Activated naive CD8-positive, alpha-beta T cell treated with anti-CD3 and anti-CD28 coated beads, Interleukin-2, amount 50 U/mL, for 16 hours (primary cell): Measurements from ENCODE around the gene TRIM49D1.
"Not testable (repeated sequence)": the region's sequence is repeated elsewhere in the genome, so short reads cannot be mapped to it uniquely, and the experiment has no call there.

Source experiments
- DNase-seq: peaks from one replicate; pipeline ENCODE4 v3.0.0-alpha.2; 2020; ENCODE audit warnings: low read depth, low spot score

TRIM49D1 gene

DNA sequence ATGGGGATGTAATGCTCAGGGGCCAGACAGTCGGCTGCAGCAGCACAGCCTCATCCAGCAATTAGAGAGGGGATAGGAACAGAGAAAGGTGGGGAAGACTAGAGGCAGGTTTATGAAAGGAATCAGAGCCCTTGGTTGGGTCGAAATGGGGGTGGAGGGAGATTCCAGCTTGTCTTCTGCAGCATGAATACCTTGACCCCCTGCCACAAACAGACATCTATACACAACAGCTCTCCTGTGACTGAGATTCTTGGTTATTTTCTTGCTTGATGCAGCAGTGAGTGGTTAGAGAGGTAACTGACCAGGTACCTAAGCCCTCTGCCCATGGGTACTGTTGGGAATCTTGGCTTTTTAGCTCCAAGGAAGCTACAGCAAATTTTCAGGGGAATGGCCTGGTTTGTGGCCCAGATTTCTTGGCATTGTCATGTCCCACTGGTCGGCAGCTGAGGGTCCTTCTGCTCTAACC, at the start of gene TRIM49D1:
TSS of gene TRIM49D1 (minus strand) at position 51 of the 466 bp plus-strand sequence. CDS start 4,535 bp downstream, outside the sequence.
- DNase-seq, result no peak

DNA sequence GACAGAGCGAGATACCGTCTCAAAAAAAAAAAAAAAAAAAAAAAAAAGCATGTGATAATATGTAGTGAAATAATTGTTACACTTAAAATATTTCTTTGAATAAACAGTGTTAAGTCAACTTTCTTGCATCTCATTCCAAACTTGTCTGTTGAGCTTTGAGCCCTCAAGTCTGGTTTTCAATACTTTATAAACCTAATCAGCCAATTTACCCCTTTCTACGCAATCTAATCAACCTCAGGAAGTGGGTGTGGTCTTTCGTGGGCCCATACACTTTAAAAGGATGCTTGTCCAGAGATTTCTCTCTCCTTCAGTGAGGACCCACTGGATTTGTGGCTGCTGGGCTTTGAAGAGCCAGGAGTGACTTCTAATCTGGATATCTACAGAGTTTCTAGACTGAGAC, 43.7 kb upstream of the TRIM49D1 start, which contains the start of gene TRIM64:
TSS of gene TRIM64 (plus strand) at position 301 of the 400 bp plus-strand sequence. CDS start 2,467 bp downstream, outside the sequence.
- not testable (repeated sequence) for DNase-seq

DNA sequence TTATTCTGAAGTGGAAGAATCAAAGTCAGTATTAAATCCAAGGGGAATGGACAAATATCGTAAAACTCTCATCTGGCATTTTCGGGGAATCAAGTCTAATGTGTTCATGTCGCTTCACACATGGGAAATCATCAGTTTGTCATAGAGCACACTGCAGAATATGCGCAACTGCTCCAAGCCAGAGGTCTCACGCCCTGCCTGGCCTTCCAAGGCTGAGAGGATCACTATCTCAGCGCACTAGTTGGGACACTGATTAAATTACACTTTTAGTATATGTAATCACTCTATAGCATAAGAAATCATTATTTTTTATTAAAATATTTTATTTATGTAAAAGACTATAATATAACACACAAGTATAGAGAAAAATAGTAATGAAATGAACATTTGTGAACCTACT, 38.8 kb upstream of the TRIM49D1 start:
- not testable (repeated sequence) for DNase-seq

DNA sequence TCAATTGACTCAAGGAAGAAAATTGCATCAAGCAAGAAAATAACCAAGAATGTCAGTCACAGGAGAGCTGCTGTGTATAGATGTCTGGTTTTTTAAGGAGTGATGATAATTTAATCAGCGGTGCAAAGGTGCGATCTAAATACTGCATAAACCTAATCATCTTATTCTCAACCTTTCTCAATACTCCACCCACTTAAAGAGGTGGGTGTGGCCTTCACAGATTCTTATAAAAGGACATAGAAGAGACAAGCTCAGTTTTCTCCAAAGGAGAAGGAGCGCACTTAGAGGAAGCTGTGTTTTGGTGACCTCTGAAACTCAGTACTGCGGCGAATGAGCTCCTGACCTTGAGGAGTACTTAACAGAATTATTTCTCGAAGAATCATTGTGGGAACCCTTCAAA, 1.7 kb upstream of the TRIM49D1 start, which contains the start of gene TRIM49D2:
TSS of gene TRIM49D2 (plus strand) at position 301 of the 400 bp plus-strand sequence. CDS start 2,698 bp downstream, outside the sequence.
- DNase-seq, result not testable (repeated sequence)

DNA sequence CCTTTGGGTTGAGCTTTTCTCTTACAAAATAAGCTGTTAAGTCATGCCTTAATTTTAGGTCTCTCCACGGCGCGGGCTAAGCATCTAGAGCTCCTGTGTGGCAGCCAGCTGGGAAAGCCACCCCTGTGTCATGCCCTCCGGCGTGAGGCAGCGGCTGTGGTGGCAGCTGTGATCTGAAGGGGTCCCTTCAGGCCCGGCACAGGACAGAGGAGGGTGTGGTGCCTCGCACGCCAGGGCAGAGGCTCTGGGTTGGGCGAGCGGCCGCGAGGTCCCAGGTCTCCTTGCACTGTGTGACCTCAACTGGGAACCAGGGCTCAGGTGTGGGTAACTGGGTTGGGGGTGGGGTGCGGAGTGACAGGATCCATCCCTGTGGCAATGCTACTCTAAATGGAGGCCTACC, 21.2 kb downstream of the TRIM49D1 start:
- DNase-seq, result not testable (repeated sequence)

DNA sequence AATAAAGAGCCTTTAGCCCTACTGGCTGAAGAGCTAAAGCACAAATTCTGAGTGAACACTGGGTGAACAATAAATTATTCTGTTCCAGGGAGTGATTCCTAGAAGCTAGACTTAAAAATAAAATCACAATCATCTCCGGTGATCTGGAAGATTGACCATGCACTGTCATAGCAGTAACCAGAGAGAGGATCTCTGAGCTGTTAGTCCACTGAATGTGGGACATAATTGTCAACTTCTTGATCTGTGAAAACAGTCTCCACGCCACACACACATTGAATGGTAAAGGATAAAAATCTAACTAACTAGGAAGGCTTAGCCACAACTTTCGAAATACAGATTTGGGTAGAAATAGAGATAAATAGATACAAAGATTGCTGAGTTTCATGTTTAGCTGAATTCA, 28.8 kb downstream of the TRIM49D1 start:
- not testable (repeated sequence) for DNase-seq

- not testable (repeated sequence) for DNase-seq
Measured at GRCh38 chr11:89877511-89877910, 44.5 kb downstream of the TRIM49D1 start.

DNA sequence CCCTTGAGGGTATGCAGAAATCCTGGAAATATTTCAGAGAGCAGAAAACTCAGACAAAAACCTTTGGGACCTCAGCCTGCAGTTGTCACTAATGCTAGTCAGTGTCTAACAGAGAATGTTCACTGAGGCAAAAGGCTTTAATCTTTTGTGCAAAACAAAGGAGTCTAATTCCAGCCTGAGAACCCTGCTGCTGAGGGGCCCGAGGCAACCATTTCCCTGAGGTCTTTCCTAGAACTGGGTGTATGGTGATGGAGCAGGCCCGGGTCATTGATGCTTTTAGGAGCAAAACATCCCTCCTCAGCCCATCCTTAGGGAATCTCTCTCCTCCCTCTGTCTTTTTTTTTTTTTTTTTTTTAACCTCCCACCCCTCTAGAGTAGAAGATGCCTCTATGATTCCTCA, 49.5 kb downstream of the TRIM49D1 start:
- DNase-seq, result not testable (repeated sequence)

- not testable (repeated sequence) for DNase-seq
Measured at GRCh38 chr11:89865223-89865622, 56.8 kb downstream of the TRIM49D1 start.

- not testable (repeated sequence) for DNase-seq
Measured at GRCh38 chr11:89863906-89864704, 57.9 kb downstream of the TRIM49D1 start.
